ENCODE results near the gene INO80B. TPM values are rescaled to one million over a fixed set of nuclear protein-coding genes. Genes with fewer than 3 reads are reported as not detected.
"Not testable (repeated sequence)": the region's sequence is repeated elsewhere in the genome, so short reads cannot be mapped to it uniquely, and the experiment has no call there.

The INO80B gene
- total RNA-seq, 1 donor from 2014 or later: 48.5 TPM

- Mint-ChIP-seq H3K36me3 (ENCODE audit: low read depth) (peaks cover 44% of the 10 kb centered on the region), H3K9me3 (no peaks in the 10 kb centered on the region), H3K4me3 (ENCODE audit: low read depth) (peak overlapping the region; percentile 99), H3K4me1 (ENCODE audit: low read depth) (peaks cover 26% of the 10 kb centered on the region), H3K27me3 (ENCODE audit: low read depth) (no peaks in the 10 kb centered on the region), H3K27ac (peak overlapping the region; percentile 99)
- peak; percentile 60 for DNase-seq (ENCODE audit: low spot score)
- intact Hi-C loops (cut with micrococcal nuclease): loop anchor here (2.0 kb wide), 1 partner anchor 17 kb away; the partner anchor contains the start of gene LBX2
Measured at GRCh38 chr2:74481961-74482800, 27.3 kb downstream of the INO80B start.

- Mint-ChIP-seq H3K27me3 (ENCODE audit: low read depth) (no peaks in the 10 kb centered on the region), H3K9me3 (no peaks in the 10 kb centered on the region), H3K4me1 (ENCODE audit: low read depth) (peaks cover 26% of the 10 kb centered on the region), H3K27ac (peak within 1 kb of the TSS; percentile 99), H3K4me3 (ENCODE audit: low read depth) (peak within 1 kb of the TSS; percentile 99), H3K36me3 (ENCODE audit: low read depth) (peaks cover 39% of the 10 kb centered on the region)
- DNase-seq (ENCODE audit: low spot score): peak; percentile 91
- intact Hi-C loops (cut with micrococcal nuclease): loop anchor here (1.0 to 2.0 kb wide), 5 partner anchors 11 to 104 kb away; partner anchors contain the start of genes AUP1, HTRA2, LBX2 and MRPL53
Measured at GRCh38 chr2:74482801-74483674, 28.2 kb downstream of the INO80B start, which contains the start of the genes CCDC142 and TTC31. TSS of gene CCDC142 (minus strand) at chr2:74482998. CDS start at chr2:74482837, 161 bp downstream. TSS of gene TTC31 (plus strand) at chr2:74483081. CDS start at chr2:74483096, 15 bp downstream.

GRCh38 chr2:74483675-74484164 lies 28.8 kb downstream of the INO80B start:
- peaks cover 26% of the 10 kb centered on the region for H3K4me1 Mint-ChIP-seq (ENCODE audit: low read depth)
- intact Hi-C loops (cut with micrococcal nuclease): loop anchor here (1.0 to 2.0 kb wide), 5 partner anchors 11 to 104 kb away; partner anchors contain the start of genes AUP1, HTRA2, LBX2 and MRPL53
- peak overlapping the region; percentile 99 for H3K27ac Mint-ChIP-seq
- H3K36me3 Mint-ChIP-seq (ENCODE audit: low read depth): peaks cover 39% of the 10 kb centered on the region
- H3K9me3 Mint-ChIP-seq; H3K27me3 Mint-ChIP-seq (ENCODE audit: low read depth); DNase-seq (ENCODE audit: low spot score): not testable (repeated sequence)
- peak overlapping the region; percentile 99 for H3K4me3 Mint-ChIP-seq (ENCODE audit: low read depth)

GRCh38 chr2:74486141-74486540 lies 31.3 kb downstream of the INO80B start:
- Mint-ChIP-seq H3K36me3 (ENCODE audit: low read depth) (peaks cover 36% of the 10 kb centered on the region), H3K4me3 (ENCODE audit: low read depth) (no peak overlapping the region), H3K9me3 (no peaks in the 10 kb centered on the region), H3K27me3 (ENCODE audit: low read depth) (no peaks in the 10 kb centered on the region), H3K27ac (no peak overlapping the region), H3K4me1 (ENCODE audit: low read depth) (peaks cover 18% of the 10 kb centered on the region)
- DNase-seq (ENCODE audit: low spot score): no peak
- intact Hi-C loops (cut with micrococcal nuclease): no loop called here

GRCh38 chr2:74488643-74489481 lies 34.0 kb downstream of the INO80B start:
- peaks cover 7% of the 10 kb centered on the region for H3K4me1 Mint-ChIP-seq (ENCODE audit: low read depth)
- H3K27ac Mint-ChIP-seq: no peak overlapping the region
- peaks cover 52% of the 10 kb centered on the region for H3K36me3 Mint-ChIP-seq (ENCODE audit: low read depth)
- no peak for DNase-seq (ENCODE audit: low spot score)
- no peaks in the 10 kb centered on the region for H3K9me3 Mint-ChIP-seq
- no peak overlapping the region for H3K4me3 Mint-ChIP-seq (ENCODE audit: low read depth)
- H3K27me3 Mint-ChIP-seq (ENCODE audit: low read depth): no peaks in the 10 kb centered on the region
- intact Hi-C loops (cut with micrococcal nuclease): no loop called here

GRCh38 chr2:74489906-74490305 lies 35.0 kb downstream of the INO80B start:
- DNase-seq (ENCODE audit: low spot score): no peak
- peaks cover 54% of the 10 kb centered on the region for H3K36me3 Mint-ChIP-seq (ENCODE audit: low read depth)
- no peaks in the 10 kb centered on the region for H3K27me3 Mint-ChIP-seq (ENCODE audit: low read depth)
- H3K4me3 Mint-ChIP-seq (ENCODE audit: low read depth): no peak overlapping the region
- H3K9me3 Mint-ChIP-seq: no peaks in the 10 kb centered on the region
- H3K27ac Mint-ChIP-seq: no peak overlapping the region
- intact Hi-C loops (cut with micrococcal nuclease): loop anchor here (10.0 kb wide), 1 partner anchor 345 kb away; the partner anchor contains the start of gene HK2
- H3K4me1 Mint-ChIP-seq (ENCODE audit: low read depth): peaks cover 4% of the 10 kb centered on the region

GRCh38 chr2:74491648-74492544 lies 37.0 kb downstream of the INO80B start:
- no peaks in the 10 kb centered on the region for H3K9me3 Mint-ChIP-seq
- intact Hi-C loops (cut with micrococcal nuclease): loop anchor here (10.0 kb wide), 1 partner anchor 343 kb away; the partner anchor contains the start of gene HK2
- H3K36me3 Mint-ChIP-seq (ENCODE audit: low read depth): peaks cover 47% of the 10 kb centered on the region
- H3K27me3 Mint-ChIP-seq (ENCODE audit: low read depth): no peaks in the 10 kb centered on the region
- H3K27ac Mint-ChIP-seq: no peak overlapping the region
- H3K4me1 Mint-ChIP-seq (ENCODE audit: low read depth): peaks cover under 1% of the 10 kb centered on the region
- DNase-seq (ENCODE audit: low spot score): no peak
- no peak overlapping the region for H3K4me3 Mint-ChIP-seq (ENCODE audit: low read depth)

- Mint-ChIP-seq H3K4me3 (ENCODE audit: low read depth) (no peak overlapping the region), H3K4me1 (ENCODE audit: low read depth) (peaks cover 10% of the 10 kb centered on the region), H3K9me3 (no peaks in the 10 kb centered on the region), H3K36me3 (ENCODE audit: low read depth) (peaks cover 46% of the 10 kb centered on the region), H3K27me3 (ENCODE audit: low read depth) (peaks cover 3% of the 10 kb centered on the region), H3K27ac (no peak overlapping the region)
- intact Hi-C loops (cut with micrococcal nuclease): loop anchor here (10.0 kb wide), 1 partner anchor 341 kb away; the partner anchor contains the start of gene HK2
- DNase-seq (ENCODE audit: low spot score): no peak
Measured at GRCh38 chr2:74493546-74493945, 38.7 kb downstream of the INO80B start.

- Mint-ChIP-seq H3K4me1 (ENCODE audit: low read depth) (peaks cover 15% of the 10 kb centered on the region), H3K36me3 (ENCODE audit: low read depth) (peaks cover 41% of the 10 kb centered on the region)
- intact Hi-C loops (cut with micrococcal nuclease): loop anchor here (5.0 to 10.0 kb wide), 2 partner anchors 37 to 339 kb away; partner anchors contain the start of gene HK2
Measured at GRCh38 chr2:74495440-74495839, 40.6 kb downstream of the INO80B start.

GRCh38 chr2:74496997-74497776 lies 42.3 kb downstream of the INO80B start:
- DNase-seq (ENCODE audit: low spot score): no peak
- peak overlapping the region; percentile 33 for H3K27ac Mint-ChIP-seq
- intact Hi-C loops (cut with micrococcal nuclease): loop anchor here (5.0 to 10.0 kb wide), 2 partner anchors 35 to 338 kb away; partner anchors contain the start of gene HK2
- H3K4me1 Mint-ChIP-seq (ENCODE audit: low read depth): peaks cover 21% of the 10 kb centered on the region
- H3K9me3 Mint-ChIP-seq: no peaks in the 10 kb centered on the region
- H3K36me3 Mint-ChIP-seq (ENCODE audit: low read depth): peaks cover 41% of the 10 kb centered on the region
- peak overlapping the region; percentile 86 for H3K4me3 Mint-ChIP-seq (ENCODE audit: low read depth)
- peaks cover 25% of the 10 kb centered on the region for H3K27me3 Mint-ChIP-seq (ENCODE audit: low read depth)

More at GRCh38 chr2:74495440-74495839, 40.6 kb downstream of the INO80B start:
- DNase-seq (ENCODE audit: low spot score): no peak
- no peak overlapping the region for H3K4me3 Mint-ChIP-seq (ENCODE audit: low read depth)
- H3K27me3 Mint-ChIP-seq (ENCODE audit: low read depth): peaks cover 13% of the 10 kb centered on the region
- H3K27ac Mint-ChIP-seq: no peak overlapping the region
- no peaks in the 10 kb centered on the region for H3K9me3 Mint-ChIP-seq
